Effector memory CD4-positive, alpha-beta T cell (primary cell): Measurements from ENCODE around the gene PRDM2.

Experiments
- DNase-seq, 3 donors: peaks; one replicate each; pipeline ENCODE4 v3.0.0-alpha.2; 2020
- H3K27ac ChIP-seq: 2 replicates; pipeline ENCODE4 v1.7.0; 2013; ENCODE audit warnings: mild to moderate bottlenecking, low read length, moderate library complexity; ENCODE audit not compliant: insufficient read depth, poor library complexity, severe bottlenecking
- H3K27me3 ChIP-seq: replicated peaks from 2 replicates; pipeline ENCODE4 v1.7.0; 2013; ENCODE audit warnings: mild to moderate bottlenecking, low read length; ENCODE audit not compliant: insufficient read depth, control insufficient read depth, poor library complexity, severe bottlenecking
- H3K36me3 ChIP-seq: 2 replicates; pipeline ENCODE4 v1.7.0; 2013; ENCODE audit warnings: mild to moderate bottlenecking, low read length, moderate library complexity; ENCODE audit not compliant: control insufficient read depth, insufficient read depth
- H3K4me1 ChIP-seq: 2 replicates; pipeline ENCODE4 v1.7.0; 2013; ENCODE audit warnings: low read length, mild to moderate bottlenecking; ENCODE audit not compliant: control insufficient read depth, insufficient read depth, poor library complexity, severe bottlenecking
- H3K4me3 ChIP-seq: 2 replicates; pipeline ENCODE4 v1.7.0; 2013; ENCODE audit warnings: low read length, low read depth, mild to moderate bottlenecking; ENCODE audit not compliant: insufficient read depth, poor library complexity, severe bottlenecking
- H3K9me3 ChIP-seq: 2 replicates; pipeline ENCODE4 v1.7.0; 2013; ENCODE audit warnings: mild to moderate bottlenecking, low read length, moderate library complexity; ENCODE audit not compliant: control insufficient read depth

The PRDM2 gene

GRCh38 chr1:13829152-13829769 lies 129.3 kb downstream of the PRDM2 start:
- Histone ChIP-seq H3K9me3 (no peaks in the 10 kb centered on the region), H3K4me1 (no peaks in the 10 kb centered on the region), H3K27ac (no peak overlapping the region), H3K36me3 (no peaks in the 10 kb centered on the region), H3K4me3 (no peak overlapping the region), H3K27me3 (no peaks in the 10 kb centered on the region)
- no peak for DNase-seq

DNA sequence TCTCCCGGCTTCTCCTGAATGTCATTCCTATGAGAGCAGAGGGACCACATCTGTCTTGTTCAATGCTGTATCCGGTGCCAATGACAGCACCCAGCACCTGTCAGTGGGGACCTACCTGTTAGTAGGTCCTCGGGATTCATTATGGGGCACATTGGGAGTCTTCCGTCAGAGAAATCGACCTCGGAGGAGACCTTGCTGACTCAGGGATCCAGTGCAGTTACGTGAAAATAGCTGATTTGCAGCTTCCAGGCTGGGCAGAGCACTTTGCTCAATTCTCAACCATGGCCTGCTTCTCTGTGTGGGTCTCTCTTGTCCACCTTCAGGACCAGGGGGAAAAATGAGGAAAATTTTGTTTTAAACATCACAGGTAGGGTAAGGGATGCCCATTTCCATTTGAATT lies 130.2 kb downstream of the PRDM2 start:
- Histone ChIP-seq H3K36me3 (no peaks in the 10 kb centered on the region), H3K27ac (no peak overlapping the region), H3K4me3 (no peak overlapping the region), H3K4me1 (no peaks in the 10 kb centered on the region), H3K27me3 (no peaks in the 10 kb centered on the region), H3K9me3 (no peaks in the 10 kb centered on the region)
- no peak for DNase-seq

- Histone ChIP-seq H3K4me1 (no peaks in the 10 kb centered on the region), H3K27me3 (no peaks in the 10 kb centered on the region), H3K36me3 (no peaks in the 10 kb centered on the region), H3K4me3 (no peak overlapping the region), H3K9me3 (no peaks in the 10 kb centered on the region), H3K27ac (no peak overlapping the region)
- no peak for DNase-seq
Observed at GRCh38 chr1:13830616-13831280, 130.8 kb downstream of the PRDM2 start.

GRCh38 chr1:13832100-13832499 lies 132.1 kb downstream of the PRDM2 start:
- Histone ChIP-seq H3K9me3 (no peaks in the 10 kb centered on the region), H3K4me3 (no peak overlapping the region), H3K4me1 (no peaks in the 10 kb centered on the region), H3K27ac (no peak overlapping the region), H3K36me3 (no peaks in the 10 kb centered on the region), H3K27me3 (no peaks in the 10 kb centered on the region)
- DNase-seq: no peak

- no peaks in the 10 kb centered on the region for H3K27me3 ChIP-seq
- DNase-seq: no peak
- H3K36me3 ChIP-seq: no peaks in the 10 kb centered on the region
- no peaks in the 10 kb centered on the region for H3K4me1 ChIP-seq
- no peak overlapping the region for H3K4me3 ChIP-seq
- H3K9me3 ChIP-seq: no peaks in the 10 kb centered on the region
- H3K27ac ChIP-seq: no peak overlapping the region
Observed at GRCh38 chr1:13832536-13832935, 132.5 kb downstream of the PRDM2 start.

GRCh38 chr1:13836136-13836535 lies 136.1 kb downstream of the PRDM2 start:
- no peaks in the 10 kb centered on the region for H3K9me3 ChIP-seq
- H3K27me3 ChIP-seq: no peaks in the 10 kb centered on the region
- no peaks in the 10 kb centered on the region for H3K36me3 ChIP-seq
- no peak overlapping the region for H3K27ac ChIP-seq
- H3K4me3 ChIP-seq: no peak overlapping the region
- no peaks in the 10 kb centered on the region for H3K4me1 ChIP-seq
- no peak for DNase-seq

- H3K27me3 ChIP-seq: no peaks in the 10 kb centered on the region
- H3K9me3 ChIP-seq: no peaks in the 10 kb centered on the region
Observed at GRCh38 chr1:13836631-13837030, 136.6 kb downstream of the PRDM2 start.

DNA sequence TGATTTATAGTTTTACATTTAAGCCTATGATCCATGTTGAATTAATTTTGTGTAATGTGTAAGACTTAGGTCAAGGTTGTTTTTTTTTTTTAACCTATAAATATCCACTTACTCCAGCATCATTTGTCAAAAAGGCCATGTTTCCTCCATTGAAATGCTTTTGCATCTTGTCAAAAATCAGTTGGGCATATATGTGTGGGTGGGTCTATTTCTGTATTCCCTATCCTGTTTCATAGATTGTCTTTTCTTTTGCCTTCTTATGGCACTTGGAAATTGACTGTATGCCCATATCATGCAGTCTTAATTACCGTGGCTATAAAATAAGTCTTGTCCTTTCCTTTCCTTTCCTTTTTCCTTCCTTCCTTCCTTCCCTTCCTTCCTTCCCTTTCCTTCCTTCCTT lies 138.2 kb downstream of the PRDM2 start:
- Histone ChIP-seq H3K4me3 (no peak overlapping the region), H3K27me3 (no peaks in the 10 kb centered on the region), H3K9me3 (no peaks in the 10 kb centered on the region), H3K27ac (no peak overlapping the region), H3K4me1 (no peaks in the 10 kb centered on the region), H3K36me3 (no peaks in the 10 kb centered on the region)
- no peak for DNase-seq

More at GRCh38 chr1:13836631-13837030, 136.6 kb downstream of the PRDM2 start:
- H3K4me3 ChIP-seq: no peak overlapping the region
- H3K4me1 ChIP-seq: no peaks in the 10 kb centered on the region
- no peaks in the 10 kb centered on the region for H3K36me3 ChIP-seq
- DNase-seq: no peak
- H3K27ac ChIP-seq: no peak overlapping the region

DNA sequence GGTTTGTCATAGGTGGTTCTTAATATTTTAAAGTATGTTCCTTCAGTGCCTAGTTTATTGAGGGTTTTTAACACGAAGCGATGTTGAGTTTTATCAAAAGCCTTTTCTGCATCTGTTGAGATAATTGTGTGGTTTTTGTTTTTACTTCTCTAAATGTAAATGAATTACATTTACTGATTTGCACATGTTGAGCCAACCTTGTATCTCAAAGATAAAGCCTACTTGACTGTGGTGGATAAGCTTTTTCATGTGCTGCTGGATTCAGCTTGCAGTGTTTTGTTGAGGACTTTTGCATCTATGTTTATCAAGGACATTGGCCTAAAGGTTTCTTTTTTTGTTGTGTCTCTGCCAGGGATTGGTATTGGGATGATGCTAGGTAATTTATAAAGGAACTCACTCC lies 142.5 kb downstream of the PRDM2 start:
- no peak overlapping the region for H3K27ac ChIP-seq
- H3K9me3 ChIP-seq: no peaks in the 10 kb centered on the region
- H3K4me1 ChIP-seq: no peaks in the 10 kb centered on the region
- DNase-seq: no peak
- H3K4me3 ChIP-seq: no peak overlapping the region
- H3K36me3 ChIP-seq: no peaks in the 10 kb centered on the region
- H3K27me3 ChIP-seq: no peaks in the 10 kb centered on the region

DNA sequence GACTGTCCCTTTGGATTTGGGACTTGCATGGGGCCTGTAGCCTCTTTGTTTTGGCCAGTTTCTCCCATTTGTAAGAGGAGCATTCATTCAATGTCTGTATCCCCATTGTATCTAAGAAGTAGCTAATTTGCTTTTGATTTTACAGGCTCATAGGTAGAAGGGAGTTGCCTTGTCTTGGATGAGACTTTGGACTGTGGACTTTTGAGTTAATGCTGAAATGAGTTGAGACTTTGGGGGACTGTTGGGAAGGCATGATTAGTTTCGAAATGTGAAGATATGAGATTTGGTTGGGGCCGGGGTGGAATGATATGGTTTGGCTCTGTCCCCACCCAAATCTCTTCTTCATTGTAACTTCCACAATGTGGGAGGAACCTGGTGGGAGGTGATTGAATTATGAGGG lies 151.7 kb downstream of the PRDM2 start:
- no peak for DNase-seq
- Histone ChIP-seq H3K36me3 (no peaks in the 10 kb centered on the region), H3K27me3 (no peaks in the 10 kb centered on the region), H3K4me3 (no peak overlapping the region), H3K27ac (no peak overlapping the region), H3K9me3 (no peaks in the 10 kb centered on the region), H3K4me1 (no peaks in the 10 kb centered on the region)
